Central memory CD8-positive, alpha-beta T cell (primary cell): Measurements from ENCODE around the gene TTI1.

Source experiments
- ATAC-seq: fragments of 150-1000 bp; cut with Tn5 transposase; replicated peaks from 2 replicates; pipeline ENCODE4 v1.10.0; 2022; ENCODE audit warnings: mild to moderate bottlenecking, moderate FRiP score, moderate number of reproducible peaks; ENCODE audit not compliant: poor library complexity, severe bottlenecking; ENCODE audit errors: extremely low read depth
- DNase-seq, 2 donors: peaks; one replicate each; pipeline ENCODE4 v3.0.0; 2021; ENCODE audit warnings: low spot score in 2 of 2
- H3K27ac Mint-ChIP-seq: one replicate; pipeline ENCODE4 v1.8.0; 2022; ENCODE audit warnings: low read depth, mild to moderate bottlenecking, moderate library complexity, mixed read lengths
- H3K27me3 Mint-ChIP-seq: one replicate; pipeline ENCODE4 v1.8.0; 2022; ENCODE audit warnings: mixed read lengths
- H3K36me3 Mint-ChIP-seq: one replicate; pipeline ENCODE4 v1.8.0; 2022; ENCODE audit warnings: mild to moderate bottlenecking, moderate library complexity, mixed read lengths; ENCODE audit not compliant: insufficient read depth
- H3K4me1 Mint-ChIP-seq: one replicate; pipeline ENCODE4 v1.8.0; 2022; ENCODE audit warnings: mixed read lengths
- H3K4me3 Mint-ChIP-seq: one replicate; pipeline ENCODE4 v1.8.0; 2022; ENCODE audit warnings: mild to moderate bottlenecking, moderate library complexity, mixed read lengths
- H3K9me3 Mint-ChIP-seq: one replicate; pipeline ENCODE4 v1.8.0; 2022; ENCODE audit warnings: mixed read lengths

TTI1 gene

DNA sequence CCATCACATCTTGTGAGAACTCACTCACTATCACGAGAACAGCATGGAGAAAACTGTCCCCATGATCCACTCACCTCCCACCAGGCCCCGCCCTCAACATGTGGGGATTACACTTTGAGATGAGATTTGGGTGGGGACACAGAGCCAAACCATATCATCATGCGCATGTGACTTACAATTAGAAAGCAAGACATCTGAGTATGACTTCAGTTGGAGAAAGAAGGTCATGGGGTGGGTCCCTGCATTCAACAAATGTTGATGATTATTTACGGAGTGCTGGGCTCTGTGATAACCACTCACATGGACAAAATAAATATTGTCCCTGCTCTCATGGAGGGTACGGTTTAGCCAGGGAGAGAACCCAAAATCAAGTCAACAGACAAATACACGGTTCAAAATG, 92.4 kb downstream of the TTI1 start:
- ATAC-seq, result no peak
- Mint-ChIP-seq H3K36me3 (no peaks in the 10 kb centered on the region), H3K27ac (no peak overlapping the region), H3K27me3 (peaks cover 17% of the 10 kb centered on the region), H3K4me3 (no peak overlapping the region), H3K4me1 (no peaks in the 10 kb centered on the region), H3K9me3 (no peaks in the 10 kb centered on the region)
- DNase-seq, result no peak

DNA sequence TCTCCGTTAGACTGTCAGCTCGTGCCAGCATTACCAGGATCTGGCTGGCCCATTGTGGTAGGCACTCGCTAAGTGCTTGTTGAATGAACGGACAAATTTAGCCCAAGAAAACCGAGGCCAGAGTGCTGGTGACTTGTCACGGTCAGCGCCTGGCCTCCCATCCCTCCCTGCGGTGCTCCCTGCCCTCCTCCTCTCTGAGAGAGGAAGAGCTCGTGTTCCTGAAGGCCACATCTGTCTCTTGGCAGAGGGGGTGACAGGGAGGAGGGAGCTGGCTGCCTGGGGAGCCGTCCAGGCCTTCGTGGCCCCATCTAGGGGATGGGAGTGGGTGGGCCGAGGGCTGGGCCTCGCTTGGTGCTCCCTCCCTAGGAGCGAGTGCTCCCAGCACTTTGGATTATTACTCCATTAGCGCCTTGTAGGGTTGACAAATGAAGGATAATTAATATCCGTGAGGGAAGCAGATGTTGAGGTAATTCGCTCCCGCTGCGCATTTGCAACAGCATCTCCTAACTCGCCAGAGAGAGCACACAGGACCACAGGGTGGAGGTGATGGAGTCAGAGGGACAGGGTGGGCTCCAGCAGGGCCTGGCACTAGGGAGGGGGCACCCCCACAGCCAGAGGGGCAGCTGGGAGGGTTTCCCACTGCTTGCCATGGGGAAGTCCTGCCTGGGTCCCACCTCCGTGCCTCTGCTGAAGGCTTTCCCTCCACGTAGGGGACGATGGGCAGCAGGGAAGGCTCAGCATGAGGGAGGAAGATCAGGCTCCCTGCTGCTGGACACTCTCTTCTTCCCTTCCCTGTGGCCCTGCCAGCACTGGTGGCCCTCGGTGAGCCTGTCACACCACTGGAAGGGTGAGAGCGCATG, 93.3 kb downstream of the TTI1 start:
- Mint-ChIP-seq H3K27ac (no peak overlapping the region), H3K36me3 (no peaks in the 10 kb centered on the region), H3K9me3 (no peaks in the 10 kb centered on the region), H3K4me1 (no peaks in the 10 kb centered on the region), H3K4me3 (no peak overlapping the region), H3K27me3 (peaks cover 10% of the 10 kb centered on the region)
- no peak for DNase-seq
- ATAC-seq, result no peak

DNA sequence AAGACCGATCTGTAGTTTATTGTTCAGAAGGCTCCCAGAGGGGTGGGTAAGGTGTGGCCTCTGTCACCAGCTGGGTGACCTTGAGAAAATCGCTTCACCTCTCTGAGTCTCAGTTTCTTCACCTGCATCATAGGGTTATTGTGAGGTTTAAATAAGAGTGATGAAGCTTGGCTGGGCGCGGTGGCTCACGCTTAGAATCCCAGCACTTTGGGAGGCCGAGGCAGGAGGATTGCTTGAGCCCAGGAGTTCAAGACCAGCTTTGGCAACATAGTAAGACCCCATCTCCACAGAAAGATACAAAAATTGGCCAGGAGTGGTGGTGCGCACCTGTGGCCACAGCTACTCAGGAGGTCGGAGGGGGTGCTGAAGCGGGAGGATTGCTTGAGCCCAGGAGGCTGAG, 94.3 kb downstream of the TTI1 start:
- Mint-ChIP-seq H3K4me3 (no peak overlapping the region), H3K4me1 (no peaks in the 10 kb centered on the region), H3K9me3 (no peaks in the 10 kb centered on the region), H3K27me3 (peaks cover 16% of the 10 kb centered on the region), H3K27ac (no peak overlapping the region), H3K36me3 (no peaks in the 10 kb centered on the region)
- DNase-seq (no peak), ATAC-seq (no peak)

DNA sequence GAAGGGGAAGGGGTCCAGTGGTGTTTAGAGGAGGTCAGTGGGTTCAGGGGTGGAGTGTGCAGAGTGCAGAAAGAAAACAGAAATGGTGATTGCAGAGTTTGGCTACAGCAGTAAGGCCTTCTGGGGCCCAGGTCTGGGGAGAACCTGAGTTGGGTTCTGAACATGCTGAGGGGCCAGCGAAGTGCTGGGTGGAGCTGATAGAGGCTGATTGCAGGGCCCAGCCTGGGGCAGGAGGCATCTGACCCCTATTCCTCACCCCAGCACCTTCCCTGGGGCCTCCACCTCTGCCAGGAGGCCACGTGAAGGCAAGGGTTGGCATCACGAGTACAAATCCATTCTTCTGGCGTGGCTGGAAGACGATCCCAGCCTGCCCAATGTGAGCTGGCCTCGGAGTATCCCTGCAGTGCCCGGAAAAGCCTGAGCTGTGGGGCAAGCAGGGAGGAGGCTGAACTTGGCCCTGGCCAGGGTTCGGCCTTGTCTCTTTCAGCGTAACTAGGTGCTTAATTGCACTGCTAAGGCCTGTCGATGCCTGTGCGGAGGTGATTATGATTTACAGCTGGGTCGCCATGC, 95.0 kb downstream of the TTI1 start:
- no peaks in the 10 kb centered on the region for H3K36me3 Mint-ChIP-seq
- DNase-seq, result no peak
- H3K27ac Mint-ChIP-seq, result no peak overlapping the region
- H3K4me1 Mint-ChIP-seq, result no peaks in the 10 kb centered on the region
- no peak for ATAC-seq
- H3K9me3 Mint-ChIP-seq, result no peaks in the 10 kb centered on the region
- H3K27me3 Mint-ChIP-seq, result peaks cover 20% of the 10 kb centered on the region
- no peak overlapping the region for H3K4me3 Mint-ChIP-seq

DNA sequence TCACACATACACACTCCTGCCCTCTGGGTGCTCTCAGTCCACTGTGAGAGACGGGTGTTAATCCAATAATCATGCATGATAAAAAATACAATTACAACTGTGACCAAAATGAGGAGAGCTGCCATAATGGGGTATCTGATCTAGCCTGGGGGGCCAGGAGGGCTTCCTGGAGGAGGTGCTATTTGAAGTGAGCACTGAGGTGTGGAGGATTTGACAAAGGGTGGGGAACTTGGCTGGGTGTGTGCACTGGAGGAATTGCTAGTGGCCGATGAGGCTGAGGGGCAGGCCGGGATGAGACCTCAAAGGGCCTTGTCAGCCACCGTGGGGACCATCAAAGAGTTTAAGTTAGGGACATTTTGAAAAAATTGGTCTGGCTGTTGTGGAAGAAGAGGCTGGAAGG, 95.6 kb downstream of the TTI1 start:
- no peaks in the 10 kb centered on the region for H3K4me1 Mint-ChIP-seq
- no peaks in the 10 kb centered on the region for H3K36me3 Mint-ChIP-seq
- no peak for DNase-seq
- H3K27me3 Mint-ChIP-seq, result peaks cover 20% of the 10 kb centered on the region
- H3K9me3 Mint-ChIP-seq, result no peaks in the 10 kb centered on the region
- ATAC-seq, result no peak
- no peak overlapping the region for H3K27ac Mint-ChIP-seq
- H3K4me3 Mint-ChIP-seq, result no peak overlapping the region

DNA sequence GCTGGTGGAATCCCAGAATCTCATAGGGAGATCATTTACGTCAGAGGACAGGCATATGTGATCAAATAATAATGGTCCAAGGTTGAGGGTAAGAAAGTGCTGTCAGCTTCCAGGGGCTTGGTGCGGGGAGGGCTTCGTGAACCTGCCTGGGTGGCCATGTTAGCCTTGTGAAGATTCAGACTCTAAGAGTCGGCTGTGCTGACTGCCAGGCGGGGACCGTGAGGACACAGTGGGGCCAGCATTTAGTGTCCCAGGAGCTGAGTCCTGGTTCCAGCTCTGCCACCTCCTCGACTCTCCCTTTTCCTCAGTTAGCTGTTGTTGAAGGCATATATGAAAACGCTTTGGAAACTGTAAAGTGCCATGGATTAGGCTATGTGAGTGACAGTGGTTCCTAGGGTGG, 96.8 kb downstream of the TTI1 start:
- DNase-seq (no peak), ATAC-seq (no peak)
- no peaks in the 10 kb centered on the region for H3K4me1 Mint-ChIP-seq
- peaks cover 20% of the 10 kb centered on the region for H3K27me3 Mint-ChIP-seq
- no peaks in the 10 kb centered on the region for H3K9me3 Mint-ChIP-seq
- no peak overlapping the region for H3K27ac Mint-ChIP-seq
- no peak overlapping the region for H3K4me3 Mint-ChIP-seq
- no peaks in the 10 kb centered on the region for H3K36me3 Mint-ChIP-seq

GRCh38 chr20:37936041-37936440, 97.2 kb downstream of the TTI1 start:
- H3K36me3 Mint-ChIP-seq, result no peaks in the 10 kb centered on the region
- ATAC-seq (no peak), DNase-seq (no peak)
- no peak overlapping the region for H3K4me3 Mint-ChIP-seq
- peaks cover 21% of the 10 kb centered on the region for H3K27me3 Mint-ChIP-seq
- H3K4me1 Mint-ChIP-seq, result no peaks in the 10 kb centered on the region
- H3K9me3 Mint-ChIP-seq, result no peaks in the 10 kb centered on the region
- H3K27ac Mint-ChIP-seq, result no peak overlapping the region

GRCh38 chr20:37935435-37935834, 97.8 kb downstream of the TTI1 start:
- ATAC-seq (no peak), DNase-seq (no peak)
- Mint-ChIP-seq H3K27ac (no peak overlapping the region), H3K27me3 (peaks cover 27% of the 10 kb centered on the region), H3K4me3 (no peak overlapping the region), H3K36me3 (no peaks in the 10 kb centered on the region), H3K4me1 (no peaks in the 10 kb centered on the region), H3K9me3 (no peaks in the 10 kb centered on the region)

DNA sequence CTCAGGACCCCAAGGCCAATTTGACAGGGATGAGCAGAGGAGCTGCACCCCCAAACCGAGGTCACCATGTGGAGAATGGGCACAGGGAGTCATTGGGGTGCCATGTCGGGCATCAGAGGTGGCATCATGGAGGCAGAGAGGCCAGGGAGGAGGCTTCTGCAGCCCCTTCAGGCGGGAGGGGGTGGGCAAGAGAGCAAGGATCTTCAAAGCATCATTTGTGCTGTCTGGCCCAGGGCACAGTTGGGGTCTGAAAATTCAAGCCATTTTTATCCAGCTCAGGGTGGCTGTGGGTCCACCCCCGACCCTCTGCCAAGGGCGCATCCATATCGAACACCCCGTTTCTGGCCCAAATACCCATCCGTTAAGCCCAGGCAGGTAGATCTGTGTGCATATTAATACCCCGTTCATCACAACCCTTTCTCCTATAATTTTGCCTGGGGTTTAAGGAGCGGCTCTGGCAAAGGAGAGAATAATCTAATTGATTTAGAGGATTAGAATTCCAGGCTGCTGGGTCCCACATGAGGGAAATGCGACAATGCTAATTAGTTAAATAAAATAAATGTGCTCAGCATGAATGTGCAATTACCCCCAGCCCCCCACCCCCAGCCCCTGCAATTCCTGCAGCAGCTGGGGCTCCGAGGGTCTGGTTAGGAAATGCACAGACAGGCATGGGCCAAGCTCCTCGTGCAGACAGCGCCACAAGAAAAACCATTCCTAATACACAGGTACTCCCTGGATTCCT, 98.5 kb downstream of the TTI1 start:
- no peak for ATAC-seq
- H3K36me3 Mint-ChIP-seq, result no peaks in the 10 kb centered on the region
- no peaks in the 10 kb centered on the region for H3K4me1 Mint-ChIP-seq
- no peak overlapping the region for H3K27ac Mint-ChIP-seq
- H3K9me3 Mint-ChIP-seq, result no peaks in the 10 kb centered on the region
- no peak overlapping the region for H3K4me3 Mint-ChIP-seq
- H3K27me3 Mint-ChIP-seq, result peaks cover 33% of the 10 kb centered on the region
- no peak for DNase-seq

- ATAC-seq, result no peak
- Mint-ChIP-seq H3K36me3 (no peaks in the 10 kb centered on the region), H3K9me3 (no peaks in the 10 kb centered on the region), H3K27ac (no peak overlapping the region), H3K4me3 (no peak overlapping the region), H3K4me1 (no peaks in the 10 kb centered on the region), H3K27me3 (peaks cover 41% of the 10 kb centered on the region)
- no peak for DNase-seq
Measured at GRCh38 chr20:37933786-37934633, 99.2 kb downstream of the TTI1 start.
